ENCODE data around the gene EXT2. TPM values are rescaled to one million over a fixed set of nuclear protein-coding genes. Genes with fewer than 3 reads are reported as not detected.

The EXT2 gene
- total and polyA plus RNA-seq, 2 experiments from 2014 or later, result 15.9 to 48.6 TPM

- Histone ChIP-seq H3K27ac (ENCODE audit: low read depth) (no peak overlapping the region), H3K9me2 (ENCODE audit: insufficient read depth) (no peaks in the 10 kb centered on the region), H3F3A (replicated peaks; ENCODE audit: low read depth) (no peaks in the 10 kb centered on the region), H3K79me2 (replicated peaks; ENCODE audit: insufficient read depth) (no peaks in the 10 kb centered on the region), H3K4me3 (no peak overlapping the region), H4K20me1 (replicated peaks; ENCODE audit: insufficient read depth) (no peaks in the 10 kb centered on the region), H3K36me3 (ENCODE audit: insufficient read depth) (no peaks in the 10 kb centered on the region), H3K4me2 (no peak overlapping the region), H3K27me3 (ENCODE audit: insufficient read depth) (no peaks in the 10 kb centered on the region), H3K4me1 (ENCODE audit: insufficient read depth) (no peaks in the 10 kb centered on the region), H2AFZ (no peak overlapping the region)
- Mint-ChIP-seq H3K9me3 (peaks cover 4% of the 10 kb centered on the region; the same call in 1 of the 3 replicates), H3K4me1 (no peaks in the 10 kb centered on the region), H3K27me3 (ENCODE audit: insufficient read depth, low read depth, poor library complexity) (no peaks in the 10 kb centered on the region), H3K36me3 (ENCODE audit: low read depth) (no peaks in the 10 kb centered on the region), H3K4me3 (no peak overlapping the region), H3K27ac (no peak overlapping the region)
- no peak for TF ChIP-seq CREB1 (CRISPR knock-in tag; IDR thresholded peaks at IDR 0.05; ENCODE audit: low read depth)
- TF ChIP-seq, protein P1, sequence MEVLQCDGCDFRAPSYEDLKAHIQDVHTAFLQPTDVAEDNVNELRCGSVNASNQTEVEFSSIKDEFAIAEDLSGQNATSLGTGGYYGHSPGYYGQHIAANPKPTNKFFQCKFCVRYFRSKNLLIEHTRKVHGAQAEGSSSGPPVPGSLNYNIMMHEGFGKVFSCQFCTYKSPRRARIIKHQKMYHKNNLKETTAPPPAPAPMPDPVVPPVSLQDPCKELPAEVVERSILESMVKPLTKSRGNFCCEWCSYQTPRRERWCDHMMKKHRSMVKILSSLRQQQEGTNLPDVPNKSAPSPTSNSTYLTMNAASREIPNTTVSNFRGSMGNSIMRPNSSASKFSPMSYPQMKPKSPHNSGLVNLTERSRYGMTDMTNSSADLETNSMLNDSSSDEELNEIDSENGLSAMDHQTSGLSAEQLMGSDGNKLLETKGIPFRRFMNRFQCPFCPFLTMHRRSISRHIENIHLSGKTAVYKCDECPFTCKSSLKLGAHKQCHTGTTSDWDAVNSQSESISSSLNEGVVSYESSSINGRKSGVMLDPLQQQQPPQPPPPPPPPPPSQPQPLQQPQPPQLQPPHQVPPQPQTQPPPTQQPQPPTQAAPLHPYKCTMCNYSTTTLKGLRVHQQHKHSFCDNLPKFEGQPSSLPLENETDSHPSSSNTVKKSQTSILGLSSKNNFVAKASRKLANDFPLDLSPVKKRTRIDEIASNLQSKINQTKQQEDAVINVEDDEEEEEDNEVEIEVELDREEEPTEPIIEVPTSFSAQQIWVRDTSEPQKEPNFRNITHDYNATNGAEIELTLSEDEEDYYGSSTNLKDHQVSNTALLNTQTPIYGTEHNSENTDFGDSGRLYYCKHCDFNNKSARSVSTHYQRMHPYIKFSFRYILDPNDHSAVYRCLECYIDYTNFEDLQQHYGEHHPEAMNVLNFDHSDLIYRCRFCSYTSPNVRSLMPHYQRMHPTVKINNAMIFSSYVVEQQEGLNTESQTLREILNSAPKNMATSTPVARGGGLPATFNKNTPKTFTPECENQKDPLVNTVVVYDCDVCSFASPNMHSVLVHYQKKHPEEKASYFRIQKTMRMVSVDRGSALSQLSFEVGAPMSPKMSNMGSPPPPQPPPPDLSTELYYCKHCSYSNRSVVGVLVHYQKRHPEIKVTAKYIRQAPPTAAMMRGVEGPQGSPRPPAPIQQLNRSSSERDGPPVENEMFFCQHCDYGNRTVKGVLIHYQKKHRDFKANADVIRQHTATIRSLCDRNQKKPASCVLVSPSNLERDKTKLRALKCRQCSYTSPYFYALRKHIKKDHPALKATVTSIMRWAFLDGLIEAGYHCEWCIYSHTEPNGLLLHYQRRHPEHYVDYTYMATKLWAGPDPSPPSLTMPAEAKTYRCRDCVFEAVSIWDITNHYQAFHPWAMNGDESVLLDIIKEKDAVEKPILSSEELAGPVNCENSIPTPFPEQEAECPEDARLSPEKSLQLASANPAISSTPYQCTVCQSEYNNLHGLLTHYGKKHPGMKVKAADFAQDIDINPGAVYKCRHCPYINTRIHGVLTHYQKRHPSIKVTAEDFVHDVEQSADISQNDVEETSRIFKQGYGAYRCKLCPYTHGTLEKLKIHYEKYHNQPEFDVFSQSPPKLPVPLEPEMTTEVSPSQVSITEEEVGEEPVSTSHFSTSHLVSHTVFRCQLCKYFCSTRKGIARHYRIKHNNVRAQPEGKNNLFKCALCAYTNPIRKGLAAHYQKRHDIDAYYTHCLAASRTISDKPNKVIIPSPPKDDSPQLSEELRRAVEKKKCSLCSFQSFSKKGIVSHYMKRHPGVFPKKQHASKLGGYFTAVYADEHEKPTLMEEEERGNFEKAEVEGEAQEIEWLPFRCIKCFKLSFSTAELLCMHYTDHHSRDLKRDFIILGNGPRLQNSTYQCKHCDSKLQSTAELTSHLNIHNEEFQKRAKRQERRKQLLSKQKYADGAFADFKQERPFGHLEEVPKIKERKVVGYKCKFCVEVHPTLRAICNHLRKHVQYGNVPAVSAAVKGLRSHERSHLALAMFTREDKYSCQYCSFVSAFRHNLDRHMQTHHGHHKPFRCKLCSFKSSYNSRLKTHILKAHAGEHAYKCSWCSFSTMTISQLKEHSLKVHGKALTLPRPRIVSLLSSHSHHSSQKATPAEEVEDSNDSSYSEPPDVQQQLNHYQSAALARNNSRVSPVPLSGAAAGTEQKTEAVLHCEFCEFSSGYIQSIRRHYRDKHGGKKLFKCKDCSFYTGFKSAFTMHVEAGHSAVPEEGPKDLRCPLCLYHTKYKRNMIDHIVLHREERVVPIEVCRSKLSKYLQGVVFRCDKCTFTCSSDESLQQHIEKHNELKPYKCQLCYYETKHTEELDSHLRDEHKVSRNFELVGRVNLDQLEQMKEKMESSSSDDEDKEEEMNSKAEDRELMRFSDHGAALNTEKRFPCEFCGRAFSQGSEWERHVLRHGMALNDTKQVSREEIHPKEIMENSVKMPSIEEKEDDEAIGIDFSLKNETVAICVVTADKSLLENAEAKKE (CRISPR knock-in tag; IDR thresholded peaks at IDR 0.05), result no peak
- TF ChIP-seq EZH2phosphoT487 (IDR thresholded peaks at IDR 0.05; ENCODE audit: unreplicated experiment), result no peak
- TF ChIP-seq STAT1 (IDR thresholded peaks at IDR 0.05; ENCODE audit: unreplicated experiment), result no peak
- TF ChIP-seq NANOG (IDR thresholded peaks at IDR 0.05; ENCODE audit: borderline replicate concordance), result no peak
- no peak for TF ChIP-seq ZNF114 (CRISPR knock-in tag; IDR thresholded peaks at IDR 0.05)
- no peak for TF ChIP-seq REST (IDR thresholded peaks at IDR 0.05; ENCODE audit: unreplicated experiment)
- no peak for TF ChIP-seq POLR2AphosphoS5 (IDR thresholded peaks at IDR 0.05; ENCODE audit: low read depth)
- TF ChIP-seq ZNF331 (CRISPR knock-in tag; IDR thresholded peaks at IDR 0.05; ENCODE audit: low read depth), result no peak
- no peak for TF ChIP-seq JUNB (IDR thresholded peaks at IDR 0.05; ENCODE audit: unreplicated experiment)
- no peak for TF ChIP-seq ETS1 (IDR thresholded peaks at IDR 0.05)
- no peak for TF ChIP-seq EZH2 (IDR thresholded peaks at IDR 0.05; ENCODE audit: low read depth, unreplicated experiment)
- no peak for TF ChIP-seq CTCF (conservative IDR thresholded peaks at IDR 0.05; ENCODE audit: low read depth in 2 of 2)
- no peak for ATAC-seq
- no peak for DNase-seq (ENCODE audit: low spot score)
These were observed 49.3 kb upstream of the EXT2 start for GRCh38 chr11:44046182-44046581.
